Measurements from ENCODE around the gene ALB. TPM values are rescaled to one million over a fixed set of nuclear protein-coding genes. Genes with fewer than 3 reads are reported as not detected.

Gene ALB
- total RNA-seq, 1 donor from 2014 or later: 0.63 TPM

- no peaks in the 10 kb centered on the region for H3K9me3 Mint-ChIP-seq
- H3K27me3 Mint-ChIP-seq (ENCODE audit: low read depth): no peaks in the 10 kb centered on the region
- peaks cover 15% of the 10 kb centered on the region for H3K4me1 Mint-ChIP-seq
- no peak for TF ChIP-seq CTCF (IDR thresholded peaks at IDR 0.05; ENCODE audit: unreplicated experiment)
- DNase-seq (ENCODE audit: low spot score in 2 of 2, unreplicated experiment in 2 of 2): no peak
- H3K4me3 Mint-ChIP-seq: no peak overlapping the region
- H3K27ac Mint-ChIP-seq: no peak overlapping the region
- no peaks in the 10 kb centered on the region for H3K36me3 Mint-ChIP-seq
These were observed 50.8 kb downstream of the ALB start for GRCh38 chr4:73454920-73455319.

GRCh38 chr4:73456177-73457022, 52.3 kb downstream of the ALB start:
- TF ChIP-seq CTCF (IDR thresholded peaks at IDR 0.05; ENCODE audit: unreplicated experiment): no peak
- Mint-ChIP-seq H3K27ac (no peak overlapping the region), H3K9me3 (no peaks in the 10 kb centered on the region), H3K36me3 (no peaks in the 10 kb centered on the region), H3K27me3 (ENCODE audit: low read depth) (no peaks in the 10 kb centered on the region), H3K4me3 (no peak overlapping the region), H3K4me1 (peaks cover 9% of the 10 kb centered on the region)
- no peak for DNase-seq (ENCODE audit: low spot score in 2 of 2, unreplicated experiment in 2 of 2)

- no peak for TF ChIP-seq CTCF (IDR thresholded peaks at IDR 0.05; ENCODE audit: unreplicated experiment)
- H3K4me1 Mint-ChIP-seq: peaks cover 3% of the 10 kb centered on the region
- no peak overlapping the region for H3K4me3 Mint-ChIP-seq
- H3K27me3 Mint-ChIP-seq (ENCODE audit: low read depth): no peaks in the 10 kb centered on the region
- no peak overlapping the region for H3K27ac Mint-ChIP-seq
- no peaks in the 10 kb centered on the region for H3K36me3 Mint-ChIP-seq
- no peak for DNase-seq (ENCODE audit: low spot score in 2 of 2, unreplicated experiment in 2 of 2)
- no peaks in the 10 kb centered on the region for H3K9me3 Mint-ChIP-seq
These were observed 54.3 kb downstream of the ALB start for GRCh38 chr4:73458184-73459047.

- DNase-seq (ENCODE audit: low spot score in 2 of 2, unreplicated experiment in 2 of 2): no peak
- Mint-ChIP-seq H3K36me3 (no peaks in the 10 kb centered on the region), H3K27me3 (ENCODE audit: low read depth) (no peaks in the 10 kb centered on the region), H3K9me3 (no peaks in the 10 kb centered on the region), H3K4me3 (no peak overlapping the region), H3K27ac (no peak overlapping the region), H3K4me1 (no peaks in the 10 kb centered on the region)
- no peak for TF ChIP-seq CTCF (IDR thresholded peaks at IDR 0.05; ENCODE audit: unreplicated experiment)
These were observed 54.9 kb downstream of the ALB start for GRCh38 chr4:73459048-73459421.

- no peaks in the 10 kb centered on the region for H3K27me3 Mint-ChIP-seq (ENCODE audit: low read depth)
- H3K4me1 Mint-ChIP-seq: no peaks in the 10 kb centered on the region
- peaks cover 8% of the 10 kb centered on the region for H3K9me3 Mint-ChIP-seq
- no peak overlapping the region for H3K27ac Mint-ChIP-seq
- no peak for DNase-seq (ENCODE audit: low spot score in 2 of 2, unreplicated experiment in 2 of 2)
- H3K4me3 Mint-ChIP-seq: no peak overlapping the region
- no peaks in the 10 kb centered on the region for H3K36me3 Mint-ChIP-seq
- no peak for TF ChIP-seq CTCF (IDR thresholded peaks at IDR 0.05; ENCODE audit: unreplicated experiment)
These were observed 56.9 kb downstream of the ALB start for GRCh38 chr4:73460913-73461522.

Measured in mesothelial cell of epicardium (in vitro differentiated cells).